IMR-90 (cell line): ENCODE measurements around the gene THEM5. TPM values are rescaled to one million over a fixed set of nuclear protein-coding genes. Genes with fewer than 3 reads are reported as not detected.

ENCODE experiments used
- ATAC-seq: fragments of 200-7000 bp; cut with Tn5 transposase; 2 replicates; pipeline ENCODE4 v1.9.1; 2020; ENCODE audit warnings: low read depth, mild to moderate bottlenecking, moderate library complexity
- BruUV-seq: library from RNA; stranded (reverse); fragments of 400-500 nt; replicated peaks from 2 replicates; lab custom pipeline; 2021; lab: Mats Ljungman, UMichigan
- CTCF ChIA-PET: fragments of 300-600 bp; formaldehyde crosslinking; extraction: SDS; loops from one replicate; lab custom pipeline; 2021; ENCODE audit warnings: antibody characterized with exemption; lab: Yijun Ruan, JAX
- POLR2A ChIA-PET: fragments of 300-600 bp; sonication (Branson Sonifier 250); formaldehyde crosslinking; loops from one replicate; lab custom pipeline; 2022; ENCODE audit warnings: antibody characterized with exemption; ENCODE audit not compliant: unreplicated experiment; lab: Charles Lee
- DNase-seq: peaks from one replicate; pipeline ENCODE4 v3.0.0; 2013
- H2AFZ ChIP-seq: replicated peaks from 2 replicates; pipeline ENCODE3; 2013; ENCODE audit warnings: low read length, mild to moderate bottlenecking; ENCODE audit not compliant: poor library complexity
- H2AK5ac ChIP-seq: 2 replicates; pipeline ENCODE4 v1.6.1; 2013; ENCODE audit warnings: low read depth, low read length, inconsistent platforms
- H2AK9ac ChIP-seq: replicated peaks from 2 replicates; pipeline ENCODE3; 2013; ENCODE audit warnings: mild to moderate bottlenecking, low read depth, low read length, moderate library complexity; ENCODE audit not compliant: poor library complexity
- H2BK120ac ChIP-seq: 2 replicates; pipeline ENCODE4 v1.6.1; 2013; ENCODE audit warnings: low read depth, low read length, inconsistent platforms
- H2BK15ac ChIP-seq: 3 replicates; pipeline ENCODE4 v1.6.1; 2013; ENCODE audit warnings: low read depth, low read length, inconsistent platforms
- H2BK20ac ChIP-seq: 2 replicates; pipeline ENCODE4 v1.6.1; 2013; ENCODE audit warnings: low read depth, mild to moderate bottlenecking, inconsistent platforms, low read length, moderate library complexity
- H2BK5ac ChIP-seq: 2 replicates; pipeline ENCODE4 v1.6.1; 2013; ENCODE audit warnings: mild to moderate bottlenecking, low read depth, low read length, inconsistent platforms; ENCODE audit not compliant: poor library complexity, severe bottlenecking
- H3K14ac ChIP-seq: replicated peaks from 2 replicates; pipeline ENCODE4 v1.6.1; 2013; ENCODE audit warnings: low read depth, low read length, inconsistent platforms
- H3K18ac ChIP-seq: 2 replicates; pipeline ENCODE4 v1.6.1; 2013; ENCODE audit warnings: low read depth, low read length, control low read depth
- H3K23ac ChIP-seq: 2 replicates; pipeline ENCODE4 v1.6.1; 2013; ENCODE audit warnings: low read depth, low read length, inconsistent platforms
- H3K27ac ChIP-seq: 2 replicates; pipeline ENCODE4 v1.5.1; 2013; ENCODE audit warnings: mild to moderate bottlenecking, control low read depth, low read length; ENCODE audit not compliant: insufficient read depth
- H3K27me3 ChIP-seq: 2 replicates; pipeline ENCODE4 v1.6.1; 2013; ENCODE audit warnings: low read length; ENCODE audit not compliant: control insufficient read depth, insufficient read depth
- H3K36me3 ChIP-seq: 2 replicates; pipeline ENCODE4 v1.6.1; 2013; ENCODE audit warnings: low read length, mixed read lengths; ENCODE audit not compliant: control insufficient read depth, insufficient read depth
- H3K4ac ChIP-seq: 2 replicates; pipeline ENCODE4 v1.6.1; 2013; ENCODE audit warnings: low read depth, low read length, inconsistent platforms
- H3K4me1 ChIP-seq: 2 replicates; pipeline ENCODE4 v1.6.1; 2013; ENCODE audit warnings: low read length, mixed read lengths; ENCODE audit not compliant: control insufficient read depth, insufficient read depth
- H3K4me2 ChIP-seq: 2 replicates; pipeline ENCODE4 v1.6.1; 2013; ENCODE audit warnings: low read depth, mild to moderate bottlenecking, control low read depth, low read length, moderate library complexity
- H3K4me3 ChIP-seq: 2 replicates; pipeline ENCODE4 v1.5.1; 2013; ENCODE audit warnings: low read depth, mild to moderate bottlenecking, control low read depth, low read length, moderate library complexity; ENCODE audit not compliant: insufficient read depth
- H3K56ac ChIP-seq: 2 replicates; pipeline ENCODE4 v1.6.1; 2013; ENCODE audit warnings: low read length, inconsistent platforms; ENCODE audit not compliant: insufficient read depth; ENCODE audit errors: extremely low read depth
- H3K79me1 ChIP-seq, 2 experiments: 2 replicates each; pipeline ENCODE4 v1.6.1; 2013; ENCODE audit warnings: low read length in 2 of 2, inconsistent platforms in 1 of 2, low read depth in 1 of 2
- H3K9ac ChIP-seq: 2 replicates; pipeline ENCODE4 v1.6.1; 2013; ENCODE audit warnings: low read depth, low read length, control low read depth
- H3K9me1 ChIP-seq: 2 replicates; pipeline ENCODE4 v1.6.1; 2013; ENCODE audit warnings: low read length, inconsistent platforms; ENCODE audit not compliant: insufficient read depth
- H3K9me3 ChIP-seq: 2 replicates; pipeline ENCODE4 v1.6.1; 2013; ENCODE audit warnings: low read length; ENCODE audit not compliant: control insufficient read depth, insufficient read depth
- H4K20me1 ChIP-seq: 2 replicates; pipeline ENCODE4 v1.6.1; 2013; ENCODE audit warnings: low read length, inconsistent platforms; ENCODE audit not compliant: insufficient read depth
- H4K5ac ChIP-seq: 2 replicates; pipeline ENCODE4 v1.6.1; 2013; ENCODE audit warnings: mild to moderate bottlenecking, low read depth, low read length, control low read depth
- H4K8ac ChIP-seq, 2 experiments: 2 replicates each; pipeline ENCODE4 v1.6.1; 2013; ENCODE audit warnings: low read depth in 2 of 2, low read length in 2 of 2, control low read depth in 1 of 2, inconsistent platforms in 1 of 2
- H4K91ac ChIP-seq: 2 replicates; pipeline ENCODE4 v1.6.1; 2013; ENCODE audit warnings: low read depth, low read length, inconsistent platforms; ENCODE audit not compliant: insufficient read depth
- CEBPB ChIP-seq: IDR thresholded peaks from 2 replicates; pipeline ENCODE4 v1.6.1; 2012; ENCODE audit warnings: low read depth, low read length, improper control_type of control experiment
- FOS ChIP-seq: fragments of 150-350 bp; IDR thresholded peaks from 2 replicates; pipeline ENCODE4 v1.6.1; 2016; ENCODE audit warnings: low read depth, low read length
- MAFK ChIP-seq: IDR thresholded peaks from 2 replicates; pipeline ENCODE4 v1.6.1; 2012; ENCODE audit warnings: low read depth, low read length, improper control_type of control experiment
- NFE2L2 ChIP-seq: fragments of 150-350 bp; IDR thresholded peaks from 2 replicates; pipeline ENCODE4 v1.6.1; 2016; ENCODE audit warnings: low read depth, mild to moderate bottlenecking, low read length
- RAD21 ChIP-seq: IDR thresholded peaks from 2 replicates; pipeline ENCODE4 v1.6.1; 2012; ENCODE audit warnings: low read length, improper control_type of control experiment
- SMC3 ChIP-seq: fragments of 150-350 bp; IDR thresholded peaks from 2 replicates; pipeline ENCODE4 v1.6.1; 2016; ENCODE audit warnings: low read depth, mild to moderate bottlenecking, antibody characterized with exemption, low read length, moderate library complexity
- WGBS, 2 experiments: methylation state at CpG; one replicate each; pipeline versions ENCODE4 v1.1.5 to v1.1.7; 2013; ENCODE audit warnings: missing lambda C conversion rate in 2 of 2; ENCODE audit not compliant: insufficient read length in 1 of 2; ENCODE audit errors: extremely low coverage in 2 of 2; 5-methylcytosine and 5-hydroxymethylcytosine counted together
- dilution Hi-C: fragments of 300-500 bp; cut with HindIII; formaldehyde crosslinking; loops from one replicate; pipeline ENCODE4 v1.14.3; 2018; ENCODE audit warnings: low sequenced_read_pairs; ENCODE audit not compliant: unreplicated experiment
- in situ Hi-C: fragments of 300-500 bp; cut with MboI; formaldehyde crosslinking; loops from 3 replicates; pipeline ENCODE4 v1.14.3; 2019; ENCODE audit warnings: low sequenced_read_pairs, inconsistent platforms, mixed read lengths
- intact Hi-C: fragments of 100-400 bp; cut with micrococcal nuclease; formaldehyde crosslinking; loops from 2 replicates; pipeline ENCODE4 v1.10.0; 2022
- polyA plus RNA-seq, 3 experiments: library from polyadenylated mRNA; depleted of rRNA; stranded (reverse); fragments of >200 nt; gene quantifications; 2 replicates each; pipeline ENCODE4 v1.2.3, GENCODE V29; 2012; ENCODE audit warnings: low replicate concordance in 1 of 3
- total RNA-seq: library from RNA; depleted of rRNA; stranded (reverse); fragments of >200 nt; gene quantifications from 2 replicates; pipeline ENCODE4 v1.2.3, GENCODE V29; 2012
- TF ChIP-seq, protein P1 (sequence below): conservative IDR thresholded peaks from 2 replicates; pipeline ENCODE4 v1.5.1; 2012; ENCODE audit warnings: mild to moderate bottlenecking, low read depth, low read length, improper control_type of control experiment
- TF ChIP-seq, protein P2 (sequence below): fragments of 150-350 bp; IDR thresholded peaks from 2 replicates; pipeline ENCODE4 v1.6.1; 2017; ENCODE audit warnings: mild to moderate bottlenecking, antibody characterized with exemption, low read length, low read depth

THEM5 gene
- total and polyA plus RNA-seq, 2 of the 4 experiments (the other 2 are of a cell fraction): not detected

GRCh38 chr1:151847867-151848596 lies 5.5 kb downstream of the THEM5 start:
- dilution Hi-C loops: no loop called here
- ChIA-PET POLR2A (no interaction called here), CTCF (no interaction called here)

More at GRCh38 chr1:151847867-151848596, 5.5 kb downstream of the THEM5 start:
- Histone ChIP-seq H3K4ac (no peak overlapping the region), H3K79me1 (no peaks in the 10 kb centered on the region), H3K18ac (no peak overlapping the region), H3K9me1 (no peaks in the 10 kb centered on the region), H2BK20ac (no peak overlapping the region), H3K14ac (no peak overlapping the region), H2AK9ac (no peak overlapping the region), H3K56ac (no peak overlapping the region), H2AFZ (no peak overlapping the region), H4K5ac (no peak overlapping the region), H3K36me3 (no peaks in the 10 kb centered on the region), H4K91ac (no peak overlapping the region), H2BK15ac (no peak overlapping the region), H4K20me1 (no peaks in the 10 kb centered on the region), H3K4me1 (0 out of 2 replicates have a peak, but pooled peaks cover 1% of the 10 kb centered on the region), H3K4me3 (no peak overlapping the region), H2AK5ac (no peak overlapping the region), H2BK5ac (no peak overlapping the region), H2BK120ac (no peak overlapping the region), H3K27me3 (peaks cover 42% of the 10 kb centered on the region), H3K9ac (no peak overlapping the region), H3K4me2 (no peak overlapping the region), H3K23ac (no peak overlapping the region), H3K27ac (no peak overlapping the region), H4K8ac (no peak overlapping the region), H3K9me3 (no peaks in the 10 kb centered on the region)
- DNase-seq: no peak
- intact Hi-C loops (no loop called here), in situ Hi-C loops (no loop called here)
- no peak for ATAC-seq
- TF ChIP-seq RAD21 (no peak), MAFK (no peak), FOS (no peak), SMC3 (no peak), CEBPB (no peak), NFE2L2 (no peak)
- TF ChIP-seq, protein P1, sequence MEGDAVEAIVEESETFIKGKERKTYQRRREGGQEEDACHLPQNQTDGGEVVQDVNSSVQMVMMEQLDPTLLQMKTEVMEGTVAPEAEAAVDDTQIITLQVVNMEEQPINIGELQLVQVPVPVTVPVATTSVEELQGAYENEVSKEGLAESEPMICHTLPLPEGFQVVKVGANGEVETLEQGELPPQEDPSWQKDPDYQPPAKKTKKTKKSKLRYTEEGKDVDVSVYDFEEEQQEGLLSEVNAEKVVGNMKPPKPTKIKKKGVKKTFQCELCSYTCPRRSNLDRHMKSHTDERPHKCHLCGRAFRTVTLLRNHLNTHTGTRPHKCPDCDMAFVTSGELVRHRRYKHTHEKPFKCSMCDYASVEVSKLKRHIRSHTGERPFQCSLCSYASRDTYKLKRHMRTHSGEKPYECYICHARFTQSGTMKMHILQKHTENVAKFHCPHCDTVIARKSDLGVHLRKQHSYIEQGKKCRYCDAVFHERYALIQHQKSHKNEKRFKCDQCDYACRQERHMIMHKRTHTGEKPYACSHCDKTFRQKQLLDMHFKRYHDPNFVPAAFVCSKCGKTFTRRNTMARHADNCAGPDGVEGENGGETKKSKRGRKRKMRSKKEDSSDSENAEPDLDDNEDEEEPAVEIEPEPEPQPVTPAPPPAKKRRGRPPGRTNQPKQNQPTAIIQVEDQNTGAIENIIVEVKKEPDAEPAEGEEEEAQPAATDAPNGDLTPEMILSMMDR: no peak
- TF ChIP-seq, protein P2, sequence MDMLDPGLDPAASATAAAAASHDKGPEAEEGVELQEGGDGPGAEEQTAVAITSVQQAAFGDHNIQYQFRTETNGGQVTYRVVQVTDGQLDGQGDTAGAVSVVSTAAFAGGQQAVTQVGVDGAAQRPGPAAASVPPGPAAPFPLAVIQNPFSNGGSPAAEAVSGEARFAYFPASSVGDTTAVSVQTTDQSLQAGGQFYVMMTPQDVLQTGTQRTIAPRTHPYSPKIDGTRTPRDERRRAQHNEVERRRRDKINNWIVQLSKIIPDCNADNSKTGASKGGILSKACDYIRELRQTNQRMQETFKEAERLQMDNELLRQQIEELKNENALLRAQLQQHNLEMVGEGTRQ: no peak
- WGBS, 2 experiments: 20% methylated on average over 2 of the region's 11 CpGs; no CpG with 5 or more reads in 1 of the 2 experiments
- BruUV-seq: no TSS peak
